ENCODE measurements around the gene EEPD1. TPM values are rescaled to one million over a fixed set of nuclear protein-coding genes. Genes with fewer than 3 reads are reported as not detected.
A peak's percentile ranks its signal among the peaks of the same experiment; 100 is the strongest.
"Not testable (repeated sequence)": the region's sequence is repeated elsewhere in the genome, so short reads cannot be mapped to it uniquely, and the experiment has no call there.

EEPD1 gene
- total RNA-seq = 1 to 10 TPM; 2.2 to 9.3 (median 6.2) TPM

GRCh38 chr7:36152756-36153570, at the start of gene EEPD1:
EEPD1 (plus strand) TSS chr7:36153254; CDS start chr7:36154325, 1,071 bp downstream.
- Histone ChIP-seq H3K27ac (peak within 1 kb of the TSS; percentile 49 to 82 (median 50)), H3K27me3 (no peaks in the 10 kb centered on the region), H3K4me1 (peaks cover 6 to 22% of the 10 kb centered on the region in 2 donors), H3K4me3 (replicated peaks in 1 of 3) (peak within 1 kb of the TSS in 2 of 3 donors; percentile 66 to 86), H3K36me3 (no peaks in the 10 kb centered on the region), H3K9me3 (no peaks in the 10 kb centered on the region)
- intact Hi-C loops (cut with DNase I) = no loop called here
- DNase-seq = peak; percentile 99 to 100
- WGBS, 2 donors = 0 to 1% methylated on average over 18 to 23 of the region's 88 CpGs
- TF ChIP-seq CTCF (IDR thresholded peaks at IDR 0.05) (no peak), POLR2A (IDR thresholded peaks at IDR 0.05) (peak in 1 of 2 donors; percentile 81)

- WGBS, 2 donors = 62 to 63% methylated on average over 3 of the region's 3 CpGs
- Histone ChIP-seq H3K36me3 (no peaks in the 10 kb centered on the region), H3K27ac (no peak overlapping the region), H3K4me3 (replicated peaks in 1 of 3) (no peak overlapping the region), H3K4me1 (no peaks in the 10 kb centered on the region), H3K9me3 (no peaks in the 10 kb centered on the region), H3K27me3 (no peaks in the 10 kb centered on the region)
- no peak for DNase-seq
- intact Hi-C loops (cut with DNase I) = no loop called here
- no peak for TF ChIP-seq CTCF (IDR thresholded peaks at IDR 0.05)
- no peak for TF ChIP-seq POLR2A (IDR thresholded peaks at IDR 0.05)
Measured at GRCh38 chr7:36103837-36104561, 49.1 kb upstream of the EEPD1 start.

GRCh38 chr7:36106972-36107908, 45.8 kb upstream of the EEPD1 start:
- H3K36me3 ChIP-seq; H3K27ac ChIP-seq; DNase-seq; H3K27me3 ChIP-seq; intact Hi-C loops (cut with DNase I); H3K9me3 ChIP-seq; H3K4me3 ChIP-seq (replicated peaks in 1 of 3); H3K4me1 ChIP-seq: not testable (repeated sequence)
- 91 to 92% methylated on average over 7 to 8 of the region's 8 CpGs for WGBS, 2 donors

GRCh38 chr7:36107926-36108631, 45.0 kb upstream of the EEPD1 start:
- 64 to 90% methylated on average over 3 to 4 of the region's 4 CpGs for WGBS, 2 donors
- DNase-seq = no peak
- no peaks in the 10 kb centered on the region for H3K27me3 ChIP-seq
- no peaks in the 10 kb centered on the region for H3K9me3 ChIP-seq
- H3K27ac ChIP-seq = no peak overlapping the region
- H3K36me3 ChIP-seq = no peaks in the 10 kb centered on the region
- H3K4me3 ChIP-seq (replicated peaks in 1 of 3) = no peak overlapping the region
- no peak for TF ChIP-seq POLR2A (IDR thresholded peaks at IDR 0.05)
- TF ChIP-seq CTCF (IDR thresholded peaks at IDR 0.05) = no peak
- H3K4me1 ChIP-seq = no peaks in the 10 kb centered on the region
- intact Hi-C loops (cut with DNase I) = no loop called here

Data from thyroid gland (tissue), 4 donors.